GM12891 (cell line): ENCODE measurements around the gene TBL2.

Source experiments
- PAX5 ChIP-seq: IDR thresholded peaks from 2 replicates; pipeline ENCODE4 v1.6.1; 2011; ENCODE audit warnings: low read length, moderate library complexity, mild to moderate bottlenecking; ENCODE audit not compliant: insufficient read depth, severe bottlenecking
- POLR2A ChIP-seq: IDR thresholded peaks from 2 replicates; pipeline ENCODE4 v1.6.1; 2011; ENCODE audit warnings: low read depth, low read length, control low read depth
- POLR2AphosphoS5 ChIP-seq: IDR thresholded peaks from 2 replicates; pipeline ENCODE4 v1.6.1; 2011; ENCODE audit warnings: low read depth, low read length, control low read depth
- POU2F2 ChIP-seq: IDR thresholded peaks from 2 replicates; pipeline ENCODE4 v1.6.1; 2011; ENCODE audit warnings: low read depth, mild to moderate bottlenecking, control low read depth, low read length, moderate library complexity
- SPI1 ChIP-seq: IDR thresholded peaks from 2 replicates; pipeline ENCODE4 v1.6.1; 2011; ENCODE audit warnings: low read depth, low read length, control low read depth
- TAF1 ChIP-seq: IDR thresholded peaks from 2 replicates; pipeline ENCODE4 v1.6.1; 2011; ENCODE audit warnings: low read depth, low read length, control low read depth

DNA sequence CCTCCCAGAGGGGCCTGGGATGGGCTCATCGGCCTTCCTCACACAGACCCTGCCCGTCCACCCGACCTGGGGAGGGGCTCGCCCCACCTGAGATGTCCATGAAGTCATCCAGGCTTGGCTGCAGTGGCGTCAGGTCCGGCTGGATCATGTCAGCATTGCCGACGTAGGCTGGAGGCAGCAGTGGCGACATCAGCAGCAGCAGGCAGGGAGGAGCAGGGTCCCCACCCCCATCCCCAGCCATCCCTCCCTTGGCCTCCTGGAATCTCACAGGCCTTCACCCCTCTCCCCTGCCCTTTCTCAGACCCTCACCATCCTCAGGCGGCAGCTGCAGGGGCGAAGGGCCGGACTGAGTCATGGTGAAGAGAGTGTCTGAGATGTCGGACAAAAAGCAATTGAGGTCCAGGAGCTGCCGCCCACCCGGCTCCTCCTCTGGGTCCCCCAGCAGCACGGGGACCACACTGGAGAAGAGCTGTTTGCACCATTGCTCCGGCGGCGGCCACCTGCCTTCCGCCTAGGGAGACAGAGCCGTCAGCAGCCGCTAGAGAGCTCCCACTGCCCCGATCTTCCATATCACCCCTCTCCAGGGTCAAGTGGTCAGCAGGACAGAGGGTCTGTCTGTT, 27.3 kb upstream of the TBL2 start:
- TF ChIP-seq TAF1 (no peak), POU2F2 (no peak), POLR2AphosphoS5 (no peak), POLR2A (no peak), SPI1 (no peak), PAX5 (no peak)
